ENCODE data around the gene COA8.

Gene COA8

GRCh38 chr14:103624860-103625259 lies 62.1 kb downstream of the COA8 start:
- no peak overlapping the region for H3K27ac ChIP-seq (replicated peaks)
- no peaks in the 10 kb centered on the region for H3K27me3 ChIP-seq (ENCODE audit: insufficient read depth, poor library complexity, severe bottlenecking)
- no peak for TF ChIP-seq SPI1 (IDR thresholded peaks at IDR 0.05; ENCODE audit: borderline replicate concordance, low read depth)
- TF ChIP-seq, protein P1, sequence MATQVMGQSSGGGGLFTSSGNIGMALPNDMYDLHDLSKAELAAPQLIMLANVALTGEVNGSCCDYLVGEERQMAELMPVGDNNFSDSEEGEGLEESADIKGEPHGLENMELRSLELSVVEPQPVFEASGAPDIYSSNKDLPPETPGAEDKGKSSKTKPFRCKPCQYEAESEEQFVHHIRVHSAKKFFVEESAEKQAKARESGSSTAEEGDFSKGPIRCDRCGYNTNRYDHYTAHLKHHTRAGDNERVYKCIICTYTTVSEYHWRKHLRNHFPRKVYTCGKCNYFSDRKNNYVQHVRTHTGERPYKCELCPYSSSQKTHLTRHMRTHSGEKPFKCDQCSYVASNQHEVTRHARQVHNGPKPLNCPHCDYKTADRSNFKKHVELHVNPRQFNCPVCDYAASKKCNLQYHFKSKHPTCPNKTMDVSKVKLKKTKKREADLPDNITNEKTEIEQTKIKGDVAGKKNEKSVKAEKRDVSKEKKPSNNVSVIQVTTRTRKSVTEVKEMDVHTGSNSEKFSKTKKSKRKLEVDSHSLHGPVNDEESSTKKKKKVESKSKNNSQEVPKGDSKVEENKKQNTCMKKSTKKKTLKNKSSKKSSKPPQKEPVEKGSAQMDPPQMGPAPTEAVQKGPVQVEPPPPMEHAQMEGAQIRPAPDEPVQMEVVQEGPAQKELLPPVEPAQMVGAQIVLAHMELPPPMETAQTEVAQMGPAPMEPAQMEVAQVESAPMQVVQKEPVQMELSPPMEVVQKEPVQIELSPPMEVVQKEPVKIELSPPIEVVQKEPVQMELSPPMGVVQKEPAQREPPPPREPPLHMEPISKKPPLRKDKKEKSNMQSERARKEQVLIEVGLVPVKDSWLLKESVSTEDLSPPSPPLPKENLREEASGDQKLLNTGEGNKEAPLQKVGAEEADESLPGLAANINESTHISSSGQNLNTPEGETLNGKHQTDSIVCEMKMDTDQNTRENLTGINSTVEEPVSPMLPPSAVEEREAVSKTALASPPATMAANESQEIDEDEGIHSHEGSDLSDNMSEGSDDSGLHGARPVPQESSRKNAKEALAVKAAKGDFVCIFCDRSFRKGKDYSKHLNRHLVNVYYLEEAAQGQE (IDR thresholded peaks at IDR 0.05; ENCODE audit: insufficient replicate concordance, low read depth): no peak
- TF ChIP-seq, protein P2, sequence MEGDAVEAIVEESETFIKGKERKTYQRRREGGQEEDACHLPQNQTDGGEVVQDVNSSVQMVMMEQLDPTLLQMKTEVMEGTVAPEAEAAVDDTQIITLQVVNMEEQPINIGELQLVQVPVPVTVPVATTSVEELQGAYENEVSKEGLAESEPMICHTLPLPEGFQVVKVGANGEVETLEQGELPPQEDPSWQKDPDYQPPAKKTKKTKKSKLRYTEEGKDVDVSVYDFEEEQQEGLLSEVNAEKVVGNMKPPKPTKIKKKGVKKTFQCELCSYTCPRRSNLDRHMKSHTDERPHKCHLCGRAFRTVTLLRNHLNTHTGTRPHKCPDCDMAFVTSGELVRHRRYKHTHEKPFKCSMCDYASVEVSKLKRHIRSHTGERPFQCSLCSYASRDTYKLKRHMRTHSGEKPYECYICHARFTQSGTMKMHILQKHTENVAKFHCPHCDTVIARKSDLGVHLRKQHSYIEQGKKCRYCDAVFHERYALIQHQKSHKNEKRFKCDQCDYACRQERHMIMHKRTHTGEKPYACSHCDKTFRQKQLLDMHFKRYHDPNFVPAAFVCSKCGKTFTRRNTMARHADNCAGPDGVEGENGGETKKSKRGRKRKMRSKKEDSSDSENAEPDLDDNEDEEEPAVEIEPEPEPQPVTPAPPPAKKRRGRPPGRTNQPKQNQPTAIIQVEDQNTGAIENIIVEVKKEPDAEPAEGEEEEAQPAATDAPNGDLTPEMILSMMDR (IDR thresholded peaks at IDR 0.05; ENCODE audit: insufficient read depth, low read length): no peak
- TF ChIP-seq POLR2AphosphoS5 (IDR thresholded peaks at IDR 0.05; ENCODE audit: low read depth): no peak
- no peak for TF ChIP-seq GABPA (IDR thresholded peaks at IDR 0.05; ENCODE audit: low read depth)
- no peak overlapping the region for H3K4me3 ChIP-seq (replicated peaks; ENCODE audit: insufficient read depth, low read length)
- no peak for DNase-seq (ENCODE audit: low read depth in 1 of 2, low spot score in 1 of 2)

- Histone ChIP-seq H3K27me3 (ENCODE audit: insufficient read depth, poor library complexity, severe bottlenecking) (no peaks in the 10 kb centered on the region), H3K27ac (replicated peaks) (no peak overlapping the region), H3K4me3 (replicated peaks; ENCODE audit: insufficient read depth, low read length) (no peak overlapping the region)
- DNase-seq (ENCODE audit: low read depth in 1 of 2, low spot score in 1 of 2): peak in 1 of 2 experiments; percentile 28
- TF ChIP-seq, protein P1 (IDR thresholded peaks at IDR 0.05; ENCODE audit: insufficient replicate concordance, low read depth): no peak
- TF ChIP-seq GABPA (IDR thresholded peaks at IDR 0.05; ENCODE audit: low read depth): no peak
- TF ChIP-seq POLR2AphosphoS5 (IDR thresholded peaks at IDR 0.05; ENCODE audit: low read depth): no peak
- TF ChIP-seq, protein P2 (IDR thresholded peaks at IDR 0.05; ENCODE audit: insufficient read depth, low read length): no peak
- no peak for TF ChIP-seq SPI1 (IDR thresholded peaks at IDR 0.05; ENCODE audit: borderline replicate concordance, low read depth)
Observed at GRCh38 chr14:103625356-103626095, 62.8 kb downstream of the COA8 start.

GRCh38 chr14:103626146-103626850 lies 63.5 kb downstream of the COA8 start:
- DNase-seq (ENCODE audit: low read depth in 1 of 2, low spot score in 1 of 2): no peak
- Histone ChIP-seq H3K27ac (replicated peaks) (no peak overlapping the region), H3K4me3 (replicated peaks; ENCODE audit: insufficient read depth, low read length) (no peak overlapping the region), H3K27me3 (ENCODE audit: insufficient read depth, poor library complexity, severe bottlenecking) (no peaks in the 10 kb centered on the region)
- TF ChIP-seq, protein P2 (IDR thresholded peaks at IDR 0.05; ENCODE audit: insufficient read depth, low read length): no peak
- TF ChIP-seq SPI1 (IDR thresholded peaks at IDR 0.05; ENCODE audit: borderline replicate concordance, low read depth) (no peak), GABPA (IDR thresholded peaks at IDR 0.05; ENCODE audit: low read depth) (no peak), POLR2AphosphoS5 (IDR thresholded peaks at IDR 0.05; ENCODE audit: low read depth) (no peak)
- TF ChIP-seq, protein P1 (IDR thresholded peaks at IDR 0.05; ENCODE audit: insufficient replicate concordance, low read depth): no peak
